OCI-LY1 (cell line): ENCODE data around the gene THBS3.

Experiments
- H2AFZ ChIP-seq: fragments of 200-600 bp; sonication (generic), shearing (Covaris generic); 2 replicates; pipeline ENCODE4 v1.6.0; 2014; ENCODE audit warnings: antibody characterized with exemption, mild to moderate bottlenecking, low read length
- H3F3A ChIP-seq: fragments of 200-600 bp; sonication (generic), shearing (Covaris generic); 2 replicates; pipeline ENCODE4 v1.6.0; 2014; ENCODE audit warnings: mild to moderate bottlenecking, antibody characterized with exemption, low read length, moderate library complexity; ENCODE audit not compliant: insufficient read depth
- H3K27ac ChIP-seq: fragments of 200-600 bp; sonication (generic); 2 replicates; pipeline ENCODE4 v1.5.1; 2014; ENCODE audit warnings: low read length, mixed run types, mild to moderate bottlenecking, low read depth; ENCODE audit not compliant: poor library complexity, severe bottlenecking
- H3K27me3 ChIP-seq: fragments of 200-600 bp; sonication (generic); 2 replicates; pipeline ENCODE4 v1.6.0; 2014; ENCODE audit warnings: antibody characterized with exemption, mild to moderate bottlenecking, low read length, moderate library complexity; ENCODE audit not compliant: insufficient read depth
- H3K36me3 ChIP-seq: fragments of 200-600 bp; sonication (generic); 2 replicates; pipeline ENCODE4 v1.6.1; 2014; ENCODE audit warnings: mild to moderate bottlenecking, antibody characterized with exemption, low read length, moderate library complexity, mixed read lengths; ENCODE audit not compliant: insufficient read depth
- H3K4me1 ChIP-seq: fragments of 200-600 bp; sonication (generic); 2 replicates; pipeline ENCODE4 v1.5.1; 2014; ENCODE audit warnings: mild to moderate bottlenecking, low read length, moderate library complexity; ENCODE audit not compliant: insufficient read depth, severe bottlenecking
- H3K4me2 ChIP-seq: fragments of 200-600 bp; sonication (generic), shearing (Covaris generic); 2 replicates; pipeline ENCODE4 v1.6.1; 2014; ENCODE audit warnings: low read length
- H3K4me3 ChIP-seq: fragments of 200-600 bp; sonication (generic); 2 replicates; pipeline ENCODE4 v1.5.1; 2014; ENCODE audit warnings: low read length, low read depth, mild to moderate bottlenecking, mixed read lengths; ENCODE audit not compliant: poor library complexity, severe bottlenecking
- H3K79me2 ChIP-seq: fragments of 200-600 bp; shearing (Covaris generic); 2 replicates; pipeline ENCODE4 v1.6.1; 2016; ENCODE audit warnings: mixed run types, low read length, mixed read lengths; ENCODE audit not compliant: insufficient read depth
- H3K9ac ChIP-seq: fragments of 200-600 bp; sonication (generic), shearing (Covaris generic); 2 replicates; pipeline ENCODE4 v1.6.1; 2014; ENCODE audit warnings: mild to moderate bottlenecking, low read length, mixed read lengths
- H3K9me2 ChIP-seq: fragments of 200-600 bp; sonication (generic), shearing (Covaris generic); 2 replicates; pipeline ENCODE4 v1.6.1; 2014; ENCODE audit warnings: low read depth, mild to moderate bottlenecking, low read length, mixed read lengths
- H3K9me3 ChIP-seq: fragments of 200-600 bp; shearing (Covaris generic); 2 replicates; pipeline ENCODE4 v1.6.1; 2014; ENCODE audit warnings: low read length, mixed read lengths
- H4K20me1 ChIP-seq: fragments of 200-600 bp; sonication (generic), shearing (Covaris generic); 2 replicates; pipeline ENCODE4 v1.6.0; 2016; ENCODE audit warnings: mild to moderate bottlenecking, low read length; ENCODE audit not compliant: insufficient read depth
- EZH2 ChIP-seq: fragments of 200-600 bp; sonication (generic), shearing (Covaris generic); IDR thresholded peaks from 2 replicates; pipeline ENCODE4 v1.8.0; 2017; ENCODE audit warnings: borderline replicate concordance, mixed run types, mild to moderate bottlenecking, antibody characterized with exemption, low read length, moderate library complexity, mixed read lengths
- TF ChIP-seq, protein P1 (sequence below): fragments of 200-600 bp; sonication (generic), shearing (Covaris generic); IDR thresholded peaks from 2 replicates; pipeline ENCODE4 v1.5.1; 2017; ENCODE audit warnings: mild to moderate bottlenecking, antibody characterized with exemption, low read length, moderate library complexity, mixed read lengths

The THBS3 gene

DNA sequence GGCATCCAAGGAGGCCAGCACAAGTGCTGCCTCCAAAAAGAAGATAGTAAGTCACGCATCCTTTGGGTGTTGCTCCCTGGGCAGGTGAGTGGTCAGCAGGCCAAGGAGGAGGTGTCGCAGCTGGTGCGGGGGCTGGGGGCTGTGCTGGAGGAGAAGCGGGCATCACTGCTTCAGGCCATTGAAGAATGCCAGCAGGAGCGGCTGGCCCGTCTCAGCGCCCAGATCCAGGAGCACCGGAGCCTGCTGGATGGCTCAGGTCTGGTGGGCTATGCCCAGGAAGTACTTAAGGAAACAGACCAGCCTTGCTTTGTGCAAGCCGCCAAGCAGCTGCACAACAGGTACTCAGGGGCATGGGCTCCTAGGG, 29.8 kb downstream of the THBS3 start:
- peaks cover 4% of the 10 kb centered on the region; the same call in 1 of the 2 replicates for H3F3A ChIP-seq
- no peak overlapping the region for H3K9ac ChIP-seq
- no peak overlapping the region for H3K4me2 ChIP-seq
- no peaks in the 10 kb centered on the region for H3K9me3 ChIP-seq
- H3K9me2 ChIP-seq = no peaks in the 10 kb centered on the region
- H3K4me3 ChIP-seq = no peak overlapping the region
- no peaks in the 10 kb centered on the region for H4K20me1 ChIP-seq
- TF ChIP-seq EZH2 = no peak
- TF ChIP-seq, protein P1, sequence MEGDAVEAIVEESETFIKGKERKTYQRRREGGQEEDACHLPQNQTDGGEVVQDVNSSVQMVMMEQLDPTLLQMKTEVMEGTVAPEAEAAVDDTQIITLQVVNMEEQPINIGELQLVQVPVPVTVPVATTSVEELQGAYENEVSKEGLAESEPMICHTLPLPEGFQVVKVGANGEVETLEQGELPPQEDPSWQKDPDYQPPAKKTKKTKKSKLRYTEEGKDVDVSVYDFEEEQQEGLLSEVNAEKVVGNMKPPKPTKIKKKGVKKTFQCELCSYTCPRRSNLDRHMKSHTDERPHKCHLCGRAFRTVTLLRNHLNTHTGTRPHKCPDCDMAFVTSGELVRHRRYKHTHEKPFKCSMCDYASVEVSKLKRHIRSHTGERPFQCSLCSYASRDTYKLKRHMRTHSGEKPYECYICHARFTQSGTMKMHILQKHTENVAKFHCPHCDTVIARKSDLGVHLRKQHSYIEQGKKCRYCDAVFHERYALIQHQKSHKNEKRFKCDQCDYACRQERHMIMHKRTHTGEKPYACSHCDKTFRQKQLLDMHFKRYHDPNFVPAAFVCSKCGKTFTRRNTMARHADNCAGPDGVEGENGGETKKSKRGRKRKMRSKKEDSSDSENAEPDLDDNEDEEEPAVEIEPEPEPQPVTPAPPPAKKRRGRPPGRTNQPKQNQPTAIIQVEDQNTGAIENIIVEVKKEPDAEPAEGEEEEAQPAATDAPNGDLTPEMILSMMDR = no peak
- H3K79me2 ChIP-seq = no peaks in the 10 kb centered on the region
- H2AFZ ChIP-seq = no peak overlapping the region
- no peaks in the 10 kb centered on the region for H3K27me3 ChIP-seq
- H3K4me1 ChIP-seq = peaks cover 18% of the 10 kb centered on the region
- H3K36me3 ChIP-seq = peaks cover 13% of the 10 kb centered on the region
- no peak overlapping the region for H3K27ac ChIP-seq

DNA sequence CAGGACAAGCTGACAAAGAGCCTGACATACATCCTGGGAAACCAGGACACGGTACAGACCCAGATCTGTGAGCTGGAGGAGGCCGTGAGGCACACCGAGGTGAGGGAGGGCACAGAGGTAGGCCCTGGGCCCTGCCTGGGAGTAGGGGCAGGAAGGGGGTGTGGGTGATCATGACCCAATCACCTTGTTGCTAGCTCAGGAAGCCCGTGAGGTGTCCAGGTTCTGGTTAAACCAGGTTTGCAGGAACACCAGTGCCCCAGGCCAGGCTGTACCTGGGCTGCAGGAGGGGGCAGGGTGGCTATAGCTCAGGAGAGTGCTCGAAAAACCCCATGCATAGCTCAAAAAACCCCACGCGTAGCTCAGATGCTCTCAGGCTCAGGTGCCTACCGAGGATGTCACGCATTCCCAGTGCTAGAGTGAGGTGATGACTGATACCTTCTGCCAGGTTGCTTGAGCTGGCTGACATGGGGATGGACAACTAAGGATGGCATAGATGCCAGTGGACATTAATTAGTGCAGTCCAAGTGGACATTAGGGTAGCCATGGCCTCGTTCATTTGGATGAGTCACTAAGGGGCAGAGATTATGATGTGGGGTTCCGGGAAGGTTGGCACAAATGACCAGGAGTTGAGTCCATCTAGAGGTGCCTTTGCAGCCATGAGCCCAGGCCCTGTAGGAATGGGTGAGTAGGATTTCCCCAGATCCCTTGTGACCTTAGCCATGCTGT, 30.3 kb downstream of the THBS3 start:
- H3K79me2 ChIP-seq = no peaks in the 10 kb centered on the region
- peaks cover 13% of the 10 kb centered on the region for H3K36me3 ChIP-seq
- no peaks in the 10 kb centered on the region for H3K27me3 ChIP-seq
- no peaks in the 10 kb centered on the region for H3K9me3 ChIP-seq
- no peaks in the 10 kb centered on the region for H4K20me1 ChIP-seq
- no peaks in the 10 kb centered on the region for H3K9me2 ChIP-seq
- no peak overlapping the region for H3K4me3 ChIP-seq
- H2AFZ ChIP-seq = no peak overlapping the region
- H3K4me1 ChIP-seq = peaks cover 21% of the 10 kb centered on the region
- H3K9ac ChIP-seq = no peak overlapping the region
- no peak for TF ChIP-seq EZH2
- TF ChIP-seq, protein P1 = no peak
- no peak overlapping the region for H3K27ac ChIP-seq
- no peak overlapping the region for H3K4me2 ChIP-seq
- peaks cover 4% of the 10 kb centered on the region; the same call in 1 of the 2 replicates for H3F3A ChIP-seq

DNA sequence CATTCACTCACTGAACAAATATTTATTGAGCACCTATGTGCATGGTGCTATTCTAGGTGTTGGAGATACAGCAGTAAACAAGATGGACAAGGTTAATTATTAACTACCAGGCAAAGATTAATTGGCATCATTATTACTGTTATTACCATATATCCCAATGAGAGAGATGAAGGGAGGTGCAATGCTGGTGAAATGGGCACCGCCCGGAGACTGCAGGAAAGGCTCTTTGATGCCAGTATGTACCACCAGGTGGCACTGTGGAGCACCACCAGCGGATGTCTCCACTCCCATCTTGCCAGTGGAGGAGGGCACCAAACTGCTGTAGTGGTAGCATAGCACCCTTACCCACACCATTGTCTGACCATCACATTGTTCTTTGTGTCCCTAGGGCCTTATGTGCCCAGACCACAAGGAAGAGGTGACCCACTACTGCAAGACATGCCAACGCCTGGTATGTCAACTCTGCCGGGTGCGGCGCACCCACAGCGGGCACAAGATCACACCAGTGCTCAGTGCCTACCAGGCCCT, 31.1 kb downstream of the THBS3 start:
- Histone ChIP-seq H4K20me1 (no peaks in the 10 kb centered on the region), H3K9me2 (no peaks in the 10 kb centered on the region), H3K9me3 (no peaks in the 10 kb centered on the region), H3K9ac (no peak overlapping the region), H3F3A (peaks cover 4% of the 10 kb centered on the region; the same call in 1 of the 2 replicates), H3K36me3 (peaks cover 13% of the 10 kb centered on the region), H3K4me2 (no peak overlapping the region), H3K4me1 (peaks cover 28% of the 10 kb centered on the region), H2AFZ (no peak overlapping the region), H3K79me2 (no peaks in the 10 kb centered on the region), H3K27ac (peak overlapping the region; percentile 6), H3K27me3 (no peaks in the 10 kb centered on the region), H3K4me3 (no peak overlapping the region)
- no peak for TF ChIP-seq EZH2
- TF ChIP-seq, protein P1 = peak; percentile 85
